Activated CD8-positive, alpha-beta T cell treated with anti-CD3 and anti-CD28 coated beads for 36 hours (primary cell): Measurements from ENCODE around the gene CDC42BPB. TPM values are rescaled to one million over a fixed set of nuclear protein-coding genes. Genes with fewer than 3 reads are reported as not detected.

Source experiments
- ATAC-seq: fragments of 200-7000 bp; cut with Tn5 transposase; one replicate; pipeline ENCODE4 v1.10.0; 2021; ENCODE audit warnings: mild to moderate bottlenecking, moderate library complexity
- CTCF ChIA-PET: fragments of 350-600 bp; sonication (Branson Sonifier 250); formaldehyde crosslinking; loops from one replicate; lab custom pipeline; 2021; ENCODE audit warnings: antibody characterized with exemption; lab: Charles Lee
- POLR2A ChIA-PET: fragments of 350-600 bp; sonication (Branson Sonifier 250); formaldehyde crosslinking; loops from one replicate; lab custom pipeline; 2021; ENCODE audit warnings: antibody characterized with exemption; lab: Charles Lee
- DNase-seq: peaks from one replicate; pipeline ENCODE4 v3.0.0-alpha.2; 2020
- H3K27ac Mint-ChIP-seq: one replicate; pipeline ENCODE4 v1.8.0; 2021; ENCODE audit warnings: mild to moderate bottlenecking, mixed read lengths
- H3K27me3 Mint-ChIP-seq: one replicate; pipeline ENCODE4 v1.8.0; 2021; ENCODE audit warnings: mixed read lengths
- H3K36me3 Mint-ChIP-seq: one replicate; pipeline ENCODE4 v1.8.0; 2021; ENCODE audit warnings: low read depth, mixed read lengths
- H3K4me1 Mint-ChIP-seq: one replicate; pipeline ENCODE4 v1.8.0; 2021; ENCODE audit warnings: low read depth, mixed read lengths
- H3K4me3 Mint-ChIP-seq: one replicate; pipeline ENCODE4 v1.8.0; 2021; ENCODE audit warnings: mild to moderate bottlenecking, moderate library complexity, mixed read lengths
- H3K9me3 Mint-ChIP-seq: one replicate; pipeline ENCODE4 v1.8.0; 2021; ENCODE audit warnings: mixed read lengths
- CTCF ChIP-seq: fragments of 200-600 bp; IDR thresholded peaks from one replicate; pipeline ENCODE4 v1.8.0; 2022; ENCODE audit warnings: antibody characterized with exemption, mild to moderate bottlenecking
- intact Hi-C: fragments of 100-400 bp; cut with micrococcal nuclease; formaldehyde crosslinking; loops from one replicate; pipeline ENCODE4 v1.10.0; 2022
- total RNA-seq, 2 experiments: library from RNA; stranded (reverse); gene quantifications; one replicate each; pipeline ENCODE4 v1.2.3, GENCODE V29; 2021

CDC42BPB gene
- total RNA-seq, 2 experiments from 2014 or later, result 0.72 to 0.96 TPM

DNA sequence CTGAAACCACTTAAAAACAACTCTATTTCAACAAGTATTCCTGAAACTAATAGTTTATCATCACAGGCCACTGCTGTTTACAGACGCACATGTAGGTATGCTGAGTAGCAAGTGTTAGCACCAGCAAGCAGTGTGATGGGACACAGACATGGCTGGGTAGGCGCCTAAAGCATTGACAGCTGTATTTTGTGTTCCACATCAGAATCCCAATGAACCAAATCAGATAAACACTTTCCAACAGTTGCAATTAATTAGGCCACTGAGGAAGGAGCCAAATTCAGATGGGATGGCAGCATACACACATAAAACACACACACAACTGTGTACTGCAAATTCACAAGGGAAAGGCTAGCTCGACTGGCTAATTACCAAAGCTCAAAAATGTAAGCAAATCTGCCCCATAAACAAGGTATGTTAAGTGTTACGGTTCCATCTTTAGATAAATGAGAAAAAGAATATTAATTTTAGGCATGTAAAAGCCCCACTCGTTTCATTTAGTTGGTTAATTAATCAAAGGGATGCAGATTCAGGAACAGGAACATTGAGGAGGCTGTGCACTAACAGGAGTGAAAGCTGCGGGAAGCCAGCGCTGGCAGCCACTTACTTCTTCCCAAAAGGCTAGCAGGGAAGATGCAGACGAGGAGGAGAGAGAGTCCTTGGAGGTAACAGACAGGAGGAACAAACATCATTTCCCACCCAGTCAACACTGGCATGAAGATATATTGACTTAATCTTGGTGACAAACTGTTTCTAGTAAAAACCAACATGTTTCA, 101.5 kb downstream of the CDC42BPB start:
- POLR2A ChIA-PET, result no interaction called here
- no peaks in the 10 kb centered on the region for H3K4me1 Mint-ChIP-seq

GRCh38 chr14:102954081-102954789, 103.1 kb downstream of the CDC42BPB start:
- H3K9me3 Mint-ChIP-seq, result no peaks in the 10 kb centered on the region
- CTCF ChIA-PET, result interaction anchor here (1.7 kb wide), 1 partner anchor 151 kb away, joined by 3 read pairs; no protein-coding TSS in a partner anchor
- intact Hi-C loops, result no loop called here
- H3K27me3 Mint-ChIP-seq, result no peaks in the 10 kb centered on the region
- peaks cover 4% of the 10 kb centered on the region for H3K4me1 Mint-ChIP-seq
- ATAC-seq, result no peak
- no peak overlapping the region for H3K4me3 Mint-ChIP-seq
- POLR2A ChIA-PET, result no interaction called here
- H3K36me3 Mint-ChIP-seq, result no peaks in the 10 kb centered on the region
- TF ChIP-seq CTCF, result no peak
- no peak for DNase-seq
- H3K27ac Mint-ChIP-seq, result no peak overlapping the region

More for the DNA sequence above, 101.5 kb downstream of the CDC42BPB start:
- ATAC-seq (no peak), DNase-seq (no peak)
- H3K36me3 Mint-ChIP-seq, result no peaks in the 10 kb centered on the region
- no peak for TF ChIP-seq CTCF
- no peaks in the 10 kb centered on the region for H3K27me3 Mint-ChIP-seq
- CTCF ChIA-PET, result no interaction called here
- no peaks in the 10 kb centered on the region for H3K9me3 Mint-ChIP-seq
- no peak overlapping the region for H3K4me3 Mint-ChIP-seq
- H3K27ac Mint-ChIP-seq, result no peak overlapping the region
- intact Hi-C loops, result no loop called here

DNA sequence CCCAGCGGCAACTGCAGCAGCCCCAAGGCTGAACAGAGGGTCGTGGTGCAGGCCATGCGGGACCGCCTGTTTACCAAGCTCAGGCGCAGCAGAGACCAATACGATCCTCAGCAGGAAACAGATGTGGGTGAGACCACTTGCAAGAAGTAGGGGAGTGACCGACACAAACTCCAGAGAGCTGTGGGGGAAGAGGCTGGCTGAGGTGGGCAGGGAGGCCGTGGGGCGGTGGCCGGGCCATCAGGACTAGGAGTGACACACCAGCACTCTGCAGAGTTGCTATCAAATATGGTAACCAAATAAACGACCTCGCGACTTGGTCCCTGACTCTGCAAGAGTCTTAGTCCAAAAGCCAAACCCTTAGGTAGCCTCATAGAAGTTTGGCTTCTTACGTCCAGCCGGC, 104.2 kb downstream of the CDC42BPB start:
- ChIA-PET POLR2A (no interaction called here), CTCF (interaction anchor here (1.7 kb wide), 1 partner anchor 152 kb away, joined by 3 read pairs; no protein-coding TSS in a partner anchor)
- Mint-ChIP-seq H3K9me3 (no peaks in the 10 kb centered on the region), H3K36me3 (no peaks in the 10 kb centered on the region), H3K27ac (no peak overlapping the region), H3K27me3 (no peaks in the 10 kb centered on the region), H3K4me3 (no peak overlapping the region), H3K4me1 (peaks cover 10% of the 10 kb centered on the region)
- DNase-seq (no peak), ATAC-seq (no peak)
- TF ChIP-seq CTCF, result no peak
- intact Hi-C loops, result no loop called here

- no peak for DNase-seq
- Mint-ChIP-seq H3K27ac (no peak overlapping the region), H3K27me3 (no peaks in the 10 kb centered on the region), H3K9me3 (no peaks in the 10 kb centered on the region), H3K4me1 (peaks cover 11% of the 10 kb centered on the region), H3K36me3 (no peaks in the 10 kb centered on the region), H3K4me3 (no peak overlapping the region)
- POLR2A ChIA-PET, result no interaction called here
- ATAC-seq, result no peak
- no peak for TF ChIP-seq CTCF
- CTCF ChIA-PET, result no interaction called here
- intact Hi-C loops, result no loop called here
These were observed 105.1 kb downstream of the CDC42BPB start for GRCh38 chr14:102952276-102952675.

DNA sequence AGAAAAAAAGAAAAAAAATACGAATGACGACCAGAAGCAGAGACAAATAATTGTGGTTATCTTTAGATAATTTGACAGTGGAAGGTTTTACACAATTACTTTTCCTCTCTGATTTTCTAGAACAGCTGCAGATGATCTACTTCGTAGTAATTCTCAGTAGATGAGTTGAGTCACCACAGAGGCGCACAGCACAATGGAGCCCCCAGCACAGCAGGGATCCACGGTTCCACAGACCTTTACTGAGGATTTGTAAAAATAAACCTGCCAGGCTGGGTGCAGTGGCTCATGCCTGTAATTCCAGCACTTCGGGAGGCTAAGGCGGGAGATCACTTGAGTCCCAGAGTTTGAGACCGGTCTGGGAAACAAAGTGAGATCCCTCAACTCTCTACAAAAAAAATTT, 105.5 kb downstream of the CDC42BPB start:
- peaks cover 15% of the 10 kb centered on the region for H3K4me1 Mint-ChIP-seq
- no peak overlapping the region for H3K27ac Mint-ChIP-seq
- no peaks in the 10 kb centered on the region for H3K9me3 Mint-ChIP-seq
- H3K4me3 Mint-ChIP-seq, result no peak overlapping the region
- DNase-seq (no peak), ATAC-seq (no peak)
- ChIA-PET POLR2A (no interaction called here), CTCF (no interaction called here)
- H3K36me3 Mint-ChIP-seq, result no peaks in the 10 kb centered on the region
- H3K27me3 Mint-ChIP-seq, result no peaks in the 10 kb centered on the region
- intact Hi-C loops, result no loop called here
- no peak for TF ChIP-seq CTCF
